GM10266 (cell line): ENCODE measurements around the gene PBOV1.

Experiments used
- DNase-seq: peaks from one replicate; pipeline ENCODE4 v3.0.0; 2012; ENCODE audit errors: extremely low spot score
- TF ChIP-seq, protein P1 (sequence below): IDR thresholded peaks from 2 replicates; pipeline ENCODE4 v1.5.1; 2012; ENCODE audit warnings: mild to moderate bottlenecking, low read depth; ENCODE audit not compliant: control insufficient read depth, insufficient read depth; ENCODE audit errors: missing control alignments

Gene PBOV1

DNA sequence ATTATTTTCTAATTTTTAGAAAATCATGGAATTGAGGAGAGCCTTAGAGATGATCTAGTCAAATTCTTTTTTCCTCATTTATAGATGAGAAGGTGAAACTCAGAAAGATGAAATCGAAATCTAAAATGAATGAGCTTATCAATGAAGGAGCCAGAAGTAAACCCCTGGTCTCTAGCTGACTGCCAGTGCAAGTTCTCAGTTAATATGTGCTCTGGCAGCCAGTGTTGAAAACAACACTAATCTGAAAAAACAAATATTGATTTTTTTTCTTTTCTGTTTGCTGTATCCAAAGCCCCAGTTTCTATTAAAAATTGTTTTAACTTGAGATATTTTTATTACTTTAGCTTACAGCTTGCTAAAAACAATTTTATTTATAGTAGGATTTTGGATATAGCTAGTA lies 21.5 kb upstream of the PBOV1 start:
- DNase-seq: no peak
- TF ChIP-seq, protein P1, sequence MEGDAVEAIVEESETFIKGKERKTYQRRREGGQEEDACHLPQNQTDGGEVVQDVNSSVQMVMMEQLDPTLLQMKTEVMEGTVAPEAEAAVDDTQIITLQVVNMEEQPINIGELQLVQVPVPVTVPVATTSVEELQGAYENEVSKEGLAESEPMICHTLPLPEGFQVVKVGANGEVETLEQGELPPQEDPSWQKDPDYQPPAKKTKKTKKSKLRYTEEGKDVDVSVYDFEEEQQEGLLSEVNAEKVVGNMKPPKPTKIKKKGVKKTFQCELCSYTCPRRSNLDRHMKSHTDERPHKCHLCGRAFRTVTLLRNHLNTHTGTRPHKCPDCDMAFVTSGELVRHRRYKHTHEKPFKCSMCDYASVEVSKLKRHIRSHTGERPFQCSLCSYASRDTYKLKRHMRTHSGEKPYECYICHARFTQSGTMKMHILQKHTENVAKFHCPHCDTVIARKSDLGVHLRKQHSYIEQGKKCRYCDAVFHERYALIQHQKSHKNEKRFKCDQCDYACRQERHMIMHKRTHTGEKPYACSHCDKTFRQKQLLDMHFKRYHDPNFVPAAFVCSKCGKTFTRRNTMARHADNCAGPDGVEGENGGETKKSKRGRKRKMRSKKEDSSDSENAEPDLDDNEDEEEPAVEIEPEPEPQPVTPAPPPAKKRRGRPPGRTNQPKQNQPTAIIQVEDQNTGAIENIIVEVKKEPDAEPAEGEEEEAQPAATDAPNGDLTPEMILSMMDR: no peak

DNA sequence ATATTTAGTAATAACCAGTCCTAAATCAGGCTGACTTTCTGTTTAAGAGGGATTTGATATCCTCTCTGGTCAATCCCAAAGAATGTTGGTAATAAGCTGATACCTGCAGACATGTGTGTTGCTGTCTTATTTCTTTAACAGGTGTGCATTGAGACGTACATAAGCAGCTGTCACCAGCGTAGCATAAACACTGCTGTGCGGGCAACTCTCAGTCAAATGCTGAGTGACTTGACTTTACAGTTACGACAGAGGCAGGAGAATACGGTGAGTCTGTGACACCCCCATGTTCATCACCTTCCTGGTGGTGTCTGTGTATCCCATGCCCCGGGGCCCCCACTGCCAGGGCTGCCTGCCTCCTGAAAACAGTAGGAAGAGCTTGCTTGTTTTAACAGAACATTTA lies 20.1 kb upstream of the PBOV1 start:
- TF ChIP-seq, protein P1: no peak
- DNase-seq: no peak

DNA sequence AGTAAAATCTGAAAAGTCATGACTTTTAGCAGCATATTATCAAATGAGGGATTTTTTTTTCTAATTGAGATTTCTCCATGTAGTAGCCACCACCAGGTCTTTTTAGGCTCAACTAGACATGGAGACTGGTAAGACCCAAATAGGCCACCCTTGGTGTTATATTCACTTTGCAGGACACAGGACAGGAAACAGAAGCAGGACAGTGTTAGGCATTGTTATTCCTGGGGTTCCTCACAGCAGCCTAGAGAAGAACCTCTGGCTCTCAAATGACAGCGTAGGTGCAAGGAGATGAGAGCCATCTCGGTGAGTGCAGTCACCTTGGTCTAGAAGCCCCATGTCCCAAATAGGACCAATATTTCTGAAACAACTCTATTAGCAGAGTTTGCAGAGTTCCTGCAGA lies 19.2 kb upstream of the PBOV1 start:
- TF ChIP-seq, protein P1: no peak
- DNase-seq: no peak

DNA sequence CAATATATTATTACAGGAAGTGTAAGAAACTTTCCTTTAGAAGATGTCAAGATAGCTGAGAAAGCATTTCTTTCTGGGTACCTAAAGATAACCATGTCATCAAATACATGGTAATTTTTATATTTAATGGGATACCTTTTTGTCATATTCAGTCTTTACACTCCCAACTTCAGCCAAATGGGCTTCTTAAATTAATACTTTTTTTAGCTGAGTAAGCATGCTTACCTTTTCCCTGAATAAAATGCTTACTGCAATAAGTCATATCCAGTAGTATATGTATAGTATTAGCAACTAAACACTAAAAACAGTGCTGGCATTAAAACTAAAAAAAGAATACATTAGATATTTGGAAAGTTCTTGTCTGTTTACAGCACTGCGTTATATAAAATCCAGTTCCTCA lies 17.4 kb upstream of the PBOV1 start:
- no peak for DNase-seq
- TF ChIP-seq, protein P1: no peak

DNA sequence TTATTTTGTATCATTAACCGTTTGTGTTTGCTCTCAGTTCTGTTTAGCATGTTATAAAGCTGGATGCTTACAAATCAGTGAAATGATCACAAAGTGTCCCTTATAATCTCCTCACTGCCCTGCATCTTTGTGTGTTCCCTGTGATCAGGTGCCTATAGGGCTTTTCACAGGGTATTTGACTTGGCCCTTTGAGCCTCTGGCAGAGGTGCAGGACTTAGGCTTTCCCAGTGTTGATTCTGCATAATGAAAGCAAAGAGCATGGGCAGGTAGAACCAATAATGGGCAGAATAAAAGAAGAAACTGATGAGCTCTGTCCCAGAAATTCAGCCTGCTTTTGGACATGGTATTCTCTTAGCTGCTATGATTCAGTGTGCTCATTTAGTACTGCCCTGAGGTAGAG lies 16.9 kb upstream of the PBOV1 start:
- no peak for DNase-seq
- TF ChIP-seq, protein P1: no peak

DNA sequence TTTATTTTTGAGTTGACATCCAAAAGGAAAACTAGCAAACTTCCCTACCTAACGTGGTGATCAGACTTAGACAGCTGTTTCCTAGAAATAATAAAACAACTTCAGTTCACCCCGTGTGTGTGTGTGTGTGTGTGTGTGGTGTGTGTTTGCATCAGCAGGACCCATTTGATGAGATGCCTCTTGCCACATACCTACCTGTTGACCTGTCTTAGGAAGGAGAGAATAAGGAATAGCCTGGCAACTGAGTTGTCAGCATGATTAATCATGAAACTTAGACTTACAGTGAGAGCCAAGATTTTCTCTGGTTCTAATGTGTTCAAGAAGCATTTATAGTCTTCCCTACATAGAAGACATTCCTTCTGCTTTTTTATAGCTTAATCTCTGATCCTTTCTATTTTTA lies 16.1 kb upstream of the PBOV1 start:
- DNase-seq: no peak
- TF ChIP-seq, protein P1: no peak

DNA sequence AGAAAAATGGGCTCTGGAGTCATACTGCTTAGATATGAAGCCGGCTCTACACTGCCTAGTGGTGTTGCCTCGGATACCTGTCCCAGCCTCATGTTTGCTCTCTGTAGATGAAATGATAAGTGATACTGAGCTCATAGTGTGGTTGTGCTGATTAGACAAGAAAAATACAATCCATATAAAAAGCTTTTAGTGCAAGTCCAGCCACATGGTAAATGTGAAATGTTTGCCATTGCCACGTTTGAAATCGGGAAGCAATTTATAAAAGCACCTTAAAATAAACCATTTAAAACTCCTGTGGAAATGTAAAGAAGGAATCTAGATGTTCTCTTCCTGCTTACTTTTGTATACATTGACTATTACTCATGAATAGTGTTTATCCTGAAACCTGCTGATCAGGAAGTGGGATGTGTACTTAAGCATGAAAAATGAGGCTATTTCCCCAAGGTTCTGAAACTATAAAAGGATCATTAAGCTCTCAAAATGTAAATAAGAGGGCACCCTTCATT lies 13.1 kb upstream of the PBOV1 start:
- TF ChIP-seq, protein P1: no peak
- no peak for DNase-seq
